Sigmoid colon (tissue), 4 donors: ENCODE results near the gene SIPA1L3.

Experiments
- POLR2A ChIP-seq, 2 donors: fragments of 450-650 bp; IDR thresholded peaks; one replicate each; pipeline ENCODE4 v1.6.1; 2016; ENCODE audit warnings: antibody characterized with exemption in 2 of 2, mild to moderate bottlenecking in 2 of 2, moderate library complexity in 2 of 2
- POLR2AphosphoS5 ChIP-seq, 4 donors: sonication (generic); formaldehyde crosslinking; IDR thresholded peaks; one replicate each; pipeline ENCODE4 v1.6.1; 2017; ENCODE audit warnings: antibody characterized with exemption in 4 of 4
- TF ChIP-seq, protein P1 (sequence below), 4 experiments: fragments of 450-650 bp in 3 of 4; fragments of 200-600 bp in 1 of 4; IDR thresholded peaks; one replicate each; pipeline ENCODE4 v1.5.1; 2016 to 2019; ENCODE audit warnings: antibody characterized with exemption in 4 of 4, mild to moderate bottlenecking in 3 of 4, moderate library complexity in 2 of 4

DNA sequence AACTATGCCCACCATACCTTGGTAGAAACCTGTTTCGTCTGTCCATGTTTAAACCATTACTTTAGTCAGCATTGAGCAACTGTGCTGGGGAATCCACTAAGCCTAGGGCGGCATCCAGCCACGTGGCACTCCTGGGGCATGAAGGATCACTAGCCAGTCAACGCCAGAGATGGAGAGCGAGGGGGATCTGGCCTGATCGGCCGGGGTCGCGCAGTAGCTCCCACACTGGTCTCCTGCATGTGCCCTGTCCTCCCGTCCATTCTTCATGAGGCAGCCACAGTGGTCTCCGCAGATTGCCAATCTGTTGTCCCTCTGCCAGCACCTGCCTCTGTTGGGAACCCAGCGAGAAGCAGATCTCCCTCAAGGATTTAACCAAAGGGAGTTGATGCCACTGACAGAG, 207.6 kb downstream of the SIPA1L3 start:
- no peak for TF ChIP-seq POLR2A (IDR thresholded peaks at IDR 0.05)
- TF ChIP-seq, protein P1, sequence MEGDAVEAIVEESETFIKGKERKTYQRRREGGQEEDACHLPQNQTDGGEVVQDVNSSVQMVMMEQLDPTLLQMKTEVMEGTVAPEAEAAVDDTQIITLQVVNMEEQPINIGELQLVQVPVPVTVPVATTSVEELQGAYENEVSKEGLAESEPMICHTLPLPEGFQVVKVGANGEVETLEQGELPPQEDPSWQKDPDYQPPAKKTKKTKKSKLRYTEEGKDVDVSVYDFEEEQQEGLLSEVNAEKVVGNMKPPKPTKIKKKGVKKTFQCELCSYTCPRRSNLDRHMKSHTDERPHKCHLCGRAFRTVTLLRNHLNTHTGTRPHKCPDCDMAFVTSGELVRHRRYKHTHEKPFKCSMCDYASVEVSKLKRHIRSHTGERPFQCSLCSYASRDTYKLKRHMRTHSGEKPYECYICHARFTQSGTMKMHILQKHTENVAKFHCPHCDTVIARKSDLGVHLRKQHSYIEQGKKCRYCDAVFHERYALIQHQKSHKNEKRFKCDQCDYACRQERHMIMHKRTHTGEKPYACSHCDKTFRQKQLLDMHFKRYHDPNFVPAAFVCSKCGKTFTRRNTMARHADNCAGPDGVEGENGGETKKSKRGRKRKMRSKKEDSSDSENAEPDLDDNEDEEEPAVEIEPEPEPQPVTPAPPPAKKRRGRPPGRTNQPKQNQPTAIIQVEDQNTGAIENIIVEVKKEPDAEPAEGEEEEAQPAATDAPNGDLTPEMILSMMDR (IDR thresholded peaks at IDR 0.05) = no peak
- TF ChIP-seq POLR2AphosphoS5 (IDR thresholded peaks at IDR 0.05) = no peak
